ENCODE measurements around the gene PTGR3. TPM values are rescaled to one million over a fixed set of nuclear protein-coding genes. Genes with fewer than 3 reads are reported as not detected.

Gene PTGR3
- total RNA-seq, 1 donor from 2014 or later, result 26.3 TPM

GRCh38 chr18:75167759-75168618, 41.0 kb downstream of the PTGR3 start:
- H3K4me3 Mint-ChIP-seq (ENCODE audit: unreplicated experiment), result no peak overlapping the region
- no peak overlapping the region for H3K27ac Mint-ChIP-seq (ENCODE audit: unreplicated experiment)
- DNase-seq (ENCODE audit: low spot score), result no peak
- peaks cover 2% of the 10 kb centered on the region for H3K27me3 Mint-ChIP-seq (ENCODE audit: unreplicated experiment)
- no peaks in the 10 kb centered on the region for H3K9me3 Mint-ChIP-seq (ENCODE audit: unreplicated experiment)
- H3K4me1 Mint-ChIP-seq (ENCODE audit: unreplicated experiment), result peaks cover 11% of the 10 kb centered on the region
- H3K36me3 Mint-ChIP-seq (ENCODE audit: low read depth, unreplicated experiment), result peaks cover 4% of the 10 kb centered on the region
- no peak for TF ChIP-seq CTCF (IDR thresholded peaks at IDR 0.05; ENCODE audit: unreplicated experiment)

- no peak for TF ChIP-seq CTCF (IDR thresholded peaks at IDR 0.05; ENCODE audit: unreplicated experiment)
- peaks cover 4% of the 10 kb centered on the region for H3K4me1 Mint-ChIP-seq (ENCODE audit: unreplicated experiment)
- H3K4me3 Mint-ChIP-seq (ENCODE audit: unreplicated experiment), result no peak overlapping the region
- H3K27ac Mint-ChIP-seq (ENCODE audit: unreplicated experiment), result no peak overlapping the region
- peaks cover 2% of the 10 kb centered on the region for H3K27me3 Mint-ChIP-seq (ENCODE audit: unreplicated experiment)
- no peaks in the 10 kb centered on the region for H3K9me3 Mint-ChIP-seq (ENCODE audit: unreplicated experiment)
- peaks cover 2% of the 10 kb centered on the region for H3K36me3 Mint-ChIP-seq (ENCODE audit: low read depth, unreplicated experiment)
- no peak for DNase-seq (ENCODE audit: low spot score)
Measured at GRCh38 chr18:75167137-75167536, 41.8 kb downstream of the PTGR3 start.

GRCh38 chr18:75165926-75166325, 43.0 kb downstream of the PTGR3 start:
- peaks cover 2% of the 10 kb centered on the region for H3K27me3 Mint-ChIP-seq (ENCODE audit: unreplicated experiment)
- H3K27ac Mint-ChIP-seq (ENCODE audit: unreplicated experiment), result no peak overlapping the region
- H3K4me1 Mint-ChIP-seq (ENCODE audit: unreplicated experiment), result peaks cover 1% of the 10 kb centered on the region
- DNase-seq (ENCODE audit: low spot score), result no peak
- H3K36me3 Mint-ChIP-seq (ENCODE audit: low read depth, unreplicated experiment), result no peaks in the 10 kb centered on the region
- H3K4me3 Mint-ChIP-seq (ENCODE audit: unreplicated experiment), result no peak overlapping the region
- no peaks in the 10 kb centered on the region for H3K9me3 Mint-ChIP-seq (ENCODE audit: unreplicated experiment)
- no peak for TF ChIP-seq CTCF (IDR thresholded peaks at IDR 0.05; ENCODE audit: unreplicated experiment)

GRCh38 chr18:75164479-75164878, 44.5 kb downstream of the PTGR3 start:
- no peak overlapping the region for H3K4me3 Mint-ChIP-seq (ENCODE audit: unreplicated experiment)
- H3K36me3 Mint-ChIP-seq (ENCODE audit: low read depth, unreplicated experiment), result no peaks in the 10 kb centered on the region
- no peak overlapping the region for H3K27ac Mint-ChIP-seq (ENCODE audit: unreplicated experiment)
- no peaks in the 10 kb centered on the region for H3K9me3 Mint-ChIP-seq (ENCODE audit: unreplicated experiment)
- no peak for DNase-seq (ENCODE audit: low spot score)
- no peaks in the 10 kb centered on the region for H3K27me3 Mint-ChIP-seq (ENCODE audit: unreplicated experiment)
- H3K4me1 Mint-ChIP-seq (ENCODE audit: unreplicated experiment), result no peaks in the 10 kb centered on the region
- no peak for TF ChIP-seq CTCF (IDR thresholded peaks at IDR 0.05; ENCODE audit: unreplicated experiment)

GRCh38 chr18:75163736-75164135, 45.2 kb downstream of the PTGR3 start:
- H3K4me1 Mint-ChIP-seq (ENCODE audit: unreplicated experiment), result no peaks in the 10 kb centered on the region
- no peak overlapping the region for H3K27ac Mint-ChIP-seq (ENCODE audit: unreplicated experiment)

More at GRCh38 chr18:75163736-75164135, 45.2 kb downstream of the PTGR3 start:
- H3K9me3 Mint-ChIP-seq (ENCODE audit: unreplicated experiment), result no peaks in the 10 kb centered on the region
- H3K36me3 Mint-ChIP-seq (ENCODE audit: low read depth, unreplicated experiment), result no peaks in the 10 kb centered on the region
- H3K27me3 Mint-ChIP-seq (ENCODE audit: unreplicated experiment), result peaks cover 3% of the 10 kb centered on the region
- TF ChIP-seq CTCF (IDR thresholded peaks at IDR 0.05; ENCODE audit: unreplicated experiment), result no peak
- H3K4me3 Mint-ChIP-seq (ENCODE audit: unreplicated experiment), result no peak overlapping the region
- no peak for DNase-seq (ENCODE audit: low spot score)
